GM19193 (cell line): ENCODE results near the gene UTY.

Experiments used
- POLR2A ChIP-seq: IDR thresholded peaks from 4 replicates; pipeline ENCODE4 v1.6.1; 2011; ENCODE audit not compliant: insufficient read depth, insufficient read length; ENCODE audit errors: extremely low read depth

The UTY gene

GRCh38 chrY:13479828-13480227 lies at the start of gene UTY:
TSS of gene UTY (minus strand) at chrY:13480033. CDS start at chrY:13479665, 368 bp downstream.
- no peak for TF ChIP-seq POLR2A

GRCh38 chrY:13520474-13520873 lies 40.6 kb upstream of the UTY start:
- TF ChIP-seq POLR2A, result no peak

DNA sequence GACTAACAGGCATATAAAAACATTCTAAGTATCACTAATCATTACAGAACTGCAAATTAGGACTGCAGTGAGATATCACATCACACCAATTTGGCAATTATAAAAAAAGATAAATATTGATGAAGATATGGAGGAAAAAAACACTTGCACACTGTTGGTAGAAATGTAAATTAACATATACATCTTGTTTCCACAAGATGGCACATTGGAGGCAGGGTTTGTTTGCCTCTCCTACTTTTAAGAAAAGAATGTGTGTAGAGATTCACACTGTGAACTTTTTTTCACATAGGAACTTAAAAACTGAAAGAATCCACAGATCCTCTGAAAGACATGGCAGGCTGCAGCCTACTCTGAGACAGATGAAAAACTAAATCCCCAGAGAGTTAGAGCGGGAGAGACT lies 21.4 kb upstream of the UTY start:
- TF ChIP-seq POLR2A, result no peak

DNA sequence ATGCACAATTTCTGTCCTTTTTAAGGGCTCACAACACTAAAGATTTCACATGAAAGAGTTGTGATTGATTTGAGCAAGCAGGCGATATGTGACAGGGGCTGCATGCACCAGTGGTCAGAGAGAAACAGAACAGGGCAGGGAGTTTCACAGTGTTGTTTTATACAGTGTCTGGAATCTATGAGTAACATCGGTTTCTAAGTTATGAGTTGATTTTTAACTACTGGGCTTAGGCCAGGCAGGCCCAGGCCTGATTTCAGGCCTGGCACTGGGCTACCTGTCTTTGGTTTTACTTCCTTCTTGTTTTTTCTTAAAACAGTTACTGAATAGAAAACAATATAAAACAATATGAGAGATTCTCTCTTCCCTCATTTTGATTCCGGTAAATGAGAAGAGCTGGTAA lies 13.9 kb upstream of the UTY start:
- TF ChIP-seq POLR2A, result no peak

- no peak for TF ChIP-seq POLR2A
Observed at GRCh38 chrY:13492408-13492807, 12.6 kb upstream of the UTY start.

- no peak for TF ChIP-seq POLR2A
Observed at GRCh38 chrY:13488738-13489137, 8.9 kb upstream of the UTY start.

DNA sequence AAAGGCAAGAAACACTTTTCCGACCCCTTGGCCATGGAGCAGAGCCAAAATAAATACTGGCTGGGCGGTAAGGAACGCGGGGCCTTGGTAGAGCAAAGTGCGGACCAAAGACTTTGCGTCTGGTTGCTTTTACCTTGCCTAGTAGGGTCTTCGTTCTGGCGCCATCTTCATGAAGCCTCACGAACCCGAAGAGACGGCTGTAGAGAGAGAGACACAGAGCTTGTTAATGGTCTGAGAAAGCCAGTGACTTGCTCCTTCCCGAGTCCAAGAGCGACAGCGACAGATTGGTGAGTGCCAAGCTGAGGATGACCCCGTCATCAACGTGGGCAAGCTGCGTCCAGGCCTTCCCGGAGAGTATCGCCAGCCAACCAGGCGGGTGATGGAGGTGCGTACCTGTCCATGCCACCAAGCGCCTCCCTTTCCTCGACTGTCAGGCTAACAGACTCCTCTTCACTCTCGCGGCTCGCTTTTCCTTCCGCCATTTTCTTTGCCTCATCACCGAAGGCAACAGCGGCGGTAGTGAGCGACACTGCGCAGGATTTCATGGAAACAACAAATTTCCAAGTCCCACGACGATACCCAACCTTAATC lies 617 bp downstream of the UTY start:
- TF ChIP-seq POLR2A, result no peak

GRCh38 chrY:13478126-13478785 lies 1.6 kb downstream of the UTY start:
- no peak for TF ChIP-seq POLR2A

DNA sequence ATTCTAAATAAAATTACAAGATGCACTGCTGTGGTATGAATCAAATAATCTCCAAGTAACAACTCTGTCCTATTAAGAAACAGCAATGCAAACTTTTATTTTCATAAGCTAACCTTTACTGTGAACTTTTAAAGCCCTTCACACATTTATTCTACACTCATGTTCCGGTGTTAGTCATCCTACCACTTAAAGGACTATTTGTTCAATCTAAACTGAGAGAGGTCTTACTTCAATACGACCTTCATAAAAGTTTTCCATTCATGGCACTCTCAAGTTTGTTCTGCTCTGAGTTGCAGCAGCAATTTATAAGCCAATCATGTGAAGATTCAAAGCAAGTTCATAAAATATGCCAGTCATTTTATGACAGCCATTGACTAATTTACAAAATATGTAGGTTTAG lies 4.8 kb downstream of the UTY start:
- no peak for TF ChIP-seq POLR2A

DNA sequence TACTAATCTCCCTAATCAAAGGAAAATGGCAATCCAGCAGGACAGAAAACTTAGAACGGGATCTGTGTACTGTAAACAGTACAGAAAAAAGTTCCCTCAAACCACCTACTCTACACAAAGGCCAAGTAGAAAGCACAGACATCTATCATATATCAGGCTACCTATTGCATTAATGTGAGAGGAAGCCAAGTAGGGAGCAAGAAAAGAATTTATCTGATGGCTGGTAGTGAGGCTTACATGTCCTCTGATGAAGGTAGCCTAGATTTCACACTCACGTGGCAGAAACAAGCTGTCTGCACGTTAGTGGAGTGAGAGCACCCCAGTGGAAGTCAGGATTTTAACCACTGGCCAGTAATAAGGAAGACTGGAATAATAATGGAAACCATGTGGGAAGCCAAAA lies 28.3 kb downstream of the UTY start:
- TF ChIP-seq POLR2A, result no peak

- no peak for TF ChIP-seq POLR2A
Observed at GRCh38 chrY:13450596-13451130, 29.2 kb downstream of the UTY start.

- no peak for TF ChIP-seq POLR2A
Observed at GRCh38 chrY:13445566-13445965, 34.3 kb downstream of the UTY start.

GRCh38 chrY:13443146-13443545 lies 36.7 kb downstream of the UTY start:
- TF ChIP-seq POLR2A, result no peak

- TF ChIP-seq POLR2A, result no peak
Observed at GRCh38 chrY:13440811-13441210, 39.0 kb downstream of the UTY start.

GRCh38 chrY:13435968-13436937 lies 43.6 kb downstream of the UTY start:
- TF ChIP-seq POLR2A, result no peak
